ENCODE measurements around the gene PLEKHM1. TPM values are rescaled to one million over a fixed set of nuclear protein-coding genes. Genes with fewer than 3 reads are reported as not detected.

PLEKHM1 gene
- total and polyA plus RNA-seq, 2 experiments from 2014 or later: 18.4 to 23.8 TPM

GRCh38 chr17:45424769-45425124 is 65.8 kb downstream of the PLEKHM1 start:
- no peak overlapping the region for H2AFZ ChIP-seq
- H3K79me2 ChIP-seq: peaks cover 46% of the 10 kb centered on the region
- peaks cover 15% of the 10 kb centered on the region for H3K27me3 ChIP-seq
- H3K36me3 ChIP-seq (replicated peaks; ENCODE audit: insufficient read depth, low read depth): no peaks in the 10 kb centered on the region
- peak overlapping the region; percentile 73 for H3K4me2 ChIP-seq
- WGBS (ENCODE audit: low lambda C conversion rate, missing lambda C conversion rate): 74% methylated on average over 6 of the region's 6 CpGs
- peaks cover 4% of the 10 kb centered on the region for H4K20me1 ChIP-seq (ENCODE audit: insufficient read depth, poor library complexity, severe bottlenecking)
- peaks cover 19% of the 10 kb centered on the region for H3K4me1 ChIP-seq (ENCODE audit: insufficient read depth)
- H3K9me2 ChIP-seq (replicated peaks; ENCODE audit: insufficient read depth): no peaks in the 10 kb centered on the region
- no peaks in the 10 kb centered on the region for H3K9me3 ChIP-seq (ENCODE audit: low read depth)
- no peak for DNase-seq (ENCODE audit: low spot score)
- TF ChIP-seq EZH2 (IDR thresholded peaks at IDR 0.05; ENCODE audit: borderline replicate concordance): no peak
- no peak for TF ChIP-seq CTCF (IDR thresholded peaks at IDR 0.05; ENCODE audit: poor library complexity)
- TF ChIP-seq EZH2phosphoT487 (IDR thresholded peaks at IDR 0.05; ENCODE audit: low read depth, severe bottlenecking, unreplicated experiment): no peak
- peak overlapping the region; percentile 12 for H3K4me3 ChIP-seq
- peak overlapping the region; percentile 96 for H3K27ac ChIP-seq

GRCh38 chr17:45423975-45424335 is 66.6 kb downstream of the PLEKHM1 start:
- peaks cover 54% of the 10 kb centered on the region for H3K79me2 ChIP-seq
- H3K4me1 ChIP-seq (ENCODE audit: insufficient read depth): peaks cover 13% of the 10 kb centered on the region
- H3K36me3 ChIP-seq (replicated peaks; ENCODE audit: insufficient read depth, low read depth): no peaks in the 10 kb centered on the region
- peak overlapping the region; percentile 96 for H3K27ac ChIP-seq
- no peak for TF ChIP-seq EZH2phosphoT487 (IDR thresholded peaks at IDR 0.05; ENCODE audit: low read depth, severe bottlenecking, unreplicated experiment)
- no peak for TF ChIP-seq CTCF (IDR thresholded peaks at IDR 0.05; ENCODE audit: poor library complexity)
- TF ChIP-seq EZH2 (IDR thresholded peaks at IDR 0.05; ENCODE audit: borderline replicate concordance): no peak
- peaks cover 7% of the 10 kb centered on the region for H4K20me1 ChIP-seq (ENCODE audit: insufficient read depth, poor library complexity, severe bottlenecking)
- DNase-seq (ENCODE audit: low spot score): no peak
- 78% methylated on average over 1 of the region's 1 CpG for WGBS (ENCODE audit: low lambda C conversion rate, missing lambda C conversion rate)
- peak overlapping the region; percentile 73 for H3K4me2 ChIP-seq
- peaks cover 9% of the 10 kb centered on the region for H3K27me3 ChIP-seq
- no peak overlapping the region for H2AFZ ChIP-seq
- H3K9me3 ChIP-seq (ENCODE audit: low read depth): no peaks in the 10 kb centered on the region
- peak overlapping the region; percentile 13 for H3K4me3 ChIP-seq
- H3K9me2 ChIP-seq (replicated peaks; ENCODE audit: insufficient read depth): no peaks in the 10 kb centered on the region

- peaks cover 4% of the 10 kb centered on the region for H3K27me3 ChIP-seq
- no peaks in the 10 kb centered on the region for H3K36me3 ChIP-seq (replicated peaks; ENCODE audit: insufficient read depth, low read depth)
- H3K4me1 ChIP-seq (ENCODE audit: insufficient read depth): peaks cover 10% of the 10 kb centered on the region
- peaks cover 59% of the 10 kb centered on the region for H3K79me2 ChIP-seq
- H3K9me2 ChIP-seq (replicated peaks; ENCODE audit: insufficient read depth): no peaks in the 10 kb centered on the region
- DNase-seq (ENCODE audit: low spot score): no peak
- no peaks in the 10 kb centered on the region for H3K9me3 ChIP-seq (ENCODE audit: low read depth)
- H3K4me2 ChIP-seq: peak overlapping the region; percentile 73
- H3K4me3 ChIP-seq: no peak overlapping the region
- no peak for TF ChIP-seq CTCF (IDR thresholded peaks at IDR 0.05; ENCODE audit: poor library complexity)
- no peak for TF ChIP-seq EZH2 (IDR thresholded peaks at IDR 0.05; ENCODE audit: borderline replicate concordance)
- TF ChIP-seq EZH2phosphoT487 (IDR thresholded peaks at IDR 0.05; ENCODE audit: low read depth, severe bottlenecking, unreplicated experiment): no peak
- H4K20me1 ChIP-seq (ENCODE audit: insufficient read depth, poor library complexity, severe bottlenecking): peaks cover 7% of the 10 kb centered on the region
- 93% methylated on average over 8 of the region's 8 CpGs for WGBS (ENCODE audit: low lambda C conversion rate, missing lambda C conversion rate)
- peak overlapping the region; percentile 23 for H3K27ac ChIP-seq
- H2AFZ ChIP-seq: no peak overlapping the region
Observed at GRCh38 chr17:45423304-45423974, 67.1 kb downstream of the PLEKHM1 start.
